Effector memory CD8-positive, alpha-beta T cell (primary cell): Measurements from ENCODE around the gene B3GALNT2.

Experiments
- ATAC-seq: fragments of 150-1000 bp; cut with Tn5 transposase; replicated peaks from 2 replicates; pipeline ENCODE4 v1.10.0; 2021; ENCODE audit warnings: mild to moderate bottlenecking, moderate library complexity
- DNase-seq, 3 experiments: peaks; one replicate each; pipeline ENCODE4 v3.0.0; 2021
- H3K27ac Mint-ChIP-seq, 2 donors: one replicate each; pipeline ENCODE4 v1.8.0; 2022; ENCODE audit warnings: mild to moderate bottlenecking in 2 of 2, mixed read lengths in 2 of 2, moderate library complexity in 2 of 2
- H3K27me3 Mint-ChIP-seq, 2 donors: one replicate each; pipeline ENCODE4 v1.8.0; 2022; ENCODE audit warnings: mixed read lengths in 2 of 2
- H3K36me3 Mint-ChIP-seq: one replicate; pipeline ENCODE4 v1.8.0; 2022; ENCODE audit warnings: mild to moderate bottlenecking, moderate library complexity, mixed read lengths; ENCODE audit not compliant: insufficient read depth
- H3K4me1 Mint-ChIP-seq, 2 donors: one replicate each; pipeline ENCODE4 v1.8.0; 2022; ENCODE audit warnings: low read depth in 2 of 2, mixed read lengths in 2 of 2
- H3K4me3 Mint-ChIP-seq, 2 donors: one replicate each; pipeline ENCODE4 v1.8.0; 2022; ENCODE audit warnings: mild to moderate bottlenecking in 2 of 2, mixed read lengths in 2 of 2, moderate library complexity in 2 of 2
- H3K9me3 Mint-ChIP-seq, 2 donors: one replicate each; pipeline ENCODE4 v1.8.0; 2022; ENCODE audit warnings: mixed read lengths in 2 of 2

The B3GALNT2 gene

GRCh38 chr1:235455823-235456222, 48.4 kb downstream of the B3GALNT2 start:
- Mint-ChIP-seq H3K4me1 (no peaks in the 10 kb centered on the region), H3K27me3 (no peaks in the 10 kb centered on the region), H3K4me3 (no peak overlapping the region), H3K36me3 (peaks cover 13% of the 10 kb centered on the region), H3K27ac (no peak overlapping the region), H3K9me3 (no peaks in the 10 kb centered on the region)
- DNase-seq (no peak), ATAC-seq (no peak)

DNA sequence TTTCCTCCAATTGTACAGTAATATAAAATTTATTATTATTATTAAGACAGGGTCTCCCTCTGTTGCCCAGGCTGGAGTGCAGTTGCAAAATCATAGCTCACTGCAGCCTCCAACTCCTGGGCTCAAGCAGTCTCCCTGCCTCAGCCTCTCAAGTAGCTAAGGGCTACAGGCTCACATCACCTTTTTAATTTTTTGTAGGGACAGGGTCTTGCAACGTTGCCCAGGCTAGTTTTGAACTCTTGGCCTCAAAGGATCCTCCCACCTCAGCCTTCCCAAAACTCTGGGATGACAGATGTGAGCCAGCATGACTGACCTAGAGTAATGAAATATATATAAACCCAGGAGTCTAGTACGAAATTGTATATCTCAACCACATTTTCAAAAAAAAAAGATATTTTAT, 49.2 kb downstream of the B3GALNT2 start:
- ATAC-seq, result no peak

DNA sequence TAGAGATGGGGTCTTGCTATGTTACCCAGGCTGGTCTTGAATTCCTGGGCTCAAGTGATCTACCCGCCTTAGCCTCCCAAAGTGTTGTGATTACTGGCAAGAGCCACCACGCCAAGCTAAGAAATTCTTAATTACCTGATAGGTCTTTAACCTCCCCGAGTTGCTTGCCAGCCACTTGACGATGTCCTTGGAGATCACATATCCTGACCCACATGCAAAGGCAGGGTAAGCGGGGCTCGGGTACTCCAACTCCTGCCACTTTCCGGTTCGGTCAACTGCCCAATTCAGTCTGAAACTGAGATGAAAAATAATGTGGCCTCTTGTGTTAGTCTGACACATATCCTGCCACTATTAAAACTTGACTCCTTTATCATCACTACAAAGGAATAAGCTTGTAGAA, 50.2 kb downstream of the B3GALNT2 start:
- Mint-ChIP-seq H3K36me3 (peaks cover 13% of the 10 kb centered on the region), H3K9me3 (no peaks in the 10 kb centered on the region), H3K27me3 (no peaks in the 10 kb centered on the region), H3K4me1 (no peaks in the 10 kb centered on the region), H3K27ac (no peak overlapping the region), H3K4me3 (no peak overlapping the region)
- no peak for DNase-seq
- ATAC-seq, result no peak

More for the DNA sequence above, 49.2 kb downstream of the B3GALNT2 start:
- Mint-ChIP-seq H3K27me3 (no peaks in the 10 kb centered on the region), H3K36me3 (peaks cover 13% of the 10 kb centered on the region), H3K4me3 (no peak overlapping the region), H3K4me1 (no peaks in the 10 kb centered on the region), H3K9me3 (no peaks in the 10 kb centered on the region), H3K27ac (no peak overlapping the region)
- DNase-seq, result no peak

DNA sequence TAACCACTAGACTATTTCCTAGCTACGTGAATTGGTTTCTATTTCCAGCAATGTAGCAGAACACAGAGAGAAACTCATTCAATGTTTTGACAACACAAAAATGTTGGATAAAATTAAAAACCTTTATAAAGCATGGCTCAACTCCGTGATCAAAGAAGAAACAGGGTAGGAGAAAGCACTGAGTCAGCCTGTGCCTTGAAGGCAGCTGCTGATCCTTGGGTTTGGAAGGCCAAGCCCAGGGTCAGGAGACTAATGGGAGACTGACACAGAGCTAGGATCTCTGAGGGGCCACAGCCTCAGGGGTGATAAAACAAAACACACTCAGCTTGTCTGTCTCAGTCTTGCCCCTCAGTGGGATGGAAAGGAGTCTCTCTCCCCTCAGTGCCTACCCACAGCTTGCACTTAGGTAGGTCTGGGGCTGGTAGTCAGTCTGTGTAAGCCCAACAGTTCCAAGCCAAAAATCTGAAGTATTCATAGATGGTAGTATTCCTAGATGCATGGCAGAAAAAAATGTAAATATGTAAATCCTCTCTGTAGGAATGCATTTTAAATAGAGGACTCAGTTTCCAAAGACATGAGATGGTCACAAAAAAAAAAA, 53.3 kb downstream of the B3GALNT2 start:
- Mint-ChIP-seq H3K27me3 (no peaks in the 10 kb centered on the region), H3K9me3 (no peaks in the 10 kb centered on the region), H3K4me3 (no peak overlapping the region), H3K4me1 (no peaks in the 10 kb centered on the region), H3K27ac (no peak overlapping the region), H3K36me3 (peaks cover 20% of the 10 kb centered on the region)
- DNase-seq (no peak), ATAC-seq (no peak)

DNA sequence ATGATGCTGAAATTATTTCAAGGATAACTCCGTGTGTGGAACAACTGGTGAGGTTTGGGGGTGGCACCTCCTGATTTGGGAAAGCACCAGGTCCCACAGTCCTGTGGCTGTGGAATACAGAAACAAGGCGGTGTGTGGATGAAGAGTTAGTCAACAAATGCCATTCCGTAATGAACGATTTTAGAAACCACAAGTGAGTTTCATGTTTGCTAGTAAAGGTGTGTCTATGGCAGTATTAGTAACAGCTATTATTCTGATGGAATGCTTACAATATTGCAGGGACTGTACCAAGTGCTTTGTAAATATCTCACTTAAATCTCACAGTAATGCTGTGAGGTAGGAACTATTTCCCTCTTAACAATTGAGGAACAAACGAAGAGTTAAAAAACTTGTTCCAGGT, 53.8 kb downstream of the B3GALNT2 start:
- Mint-ChIP-seq H3K36me3 (peaks cover 23% of the 10 kb centered on the region), H3K27me3 (no peaks in the 10 kb centered on the region), H3K27ac (no peak overlapping the region), H3K4me3 (no peak overlapping the region), H3K9me3 (no peaks in the 10 kb centered on the region), H3K4me1 (no peaks in the 10 kb centered on the region)
- DNase-seq (no peak), ATAC-seq (no peak)

DNA sequence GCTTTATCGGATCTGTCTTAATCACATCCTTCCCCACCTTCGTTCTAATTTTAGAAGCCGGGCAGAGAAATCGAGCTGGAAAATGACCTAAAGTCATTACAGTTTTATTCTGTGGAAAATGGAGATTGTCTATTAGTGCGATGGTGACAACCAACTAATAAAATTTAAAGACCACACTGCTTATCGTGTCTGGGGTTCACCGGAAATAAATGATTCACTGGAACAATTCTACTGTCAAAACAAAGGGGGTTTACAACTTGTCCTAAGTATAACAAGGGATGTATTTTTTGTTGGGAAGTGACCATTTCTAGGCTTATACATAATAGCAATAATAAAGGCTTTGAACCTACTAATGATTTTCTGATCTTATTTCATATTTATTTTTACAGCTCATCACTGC, 55.6 kb downstream of the B3GALNT2 start:
- ATAC-seq, result no peak
- peaks cover 29% of the 10 kb centered on the region for H3K36me3 Mint-ChIP-seq

GRCh38 chr1:235442788-235443429, 61.3 kb downstream of the B3GALNT2 start:
- no peak overlapping the region for H3K27ac Mint-ChIP-seq
- peaks cover 62% of the 10 kb centered on the region for H3K36me3 Mint-ChIP-seq
- no peak for ATAC-seq
- H3K4me3 Mint-ChIP-seq, result no peak overlapping the region
- no peaks in the 10 kb centered on the region for H3K9me3 Mint-ChIP-seq
- DNase-seq, result no peak
- no peaks in the 10 kb centered on the region for H3K27me3 Mint-ChIP-seq
- H3K4me1 Mint-ChIP-seq, result no peaks in the 10 kb centered on the region

More for the DNA sequence above, 55.6 kb downstream of the B3GALNT2 start:
- Mint-ChIP-seq H3K4me3 (no peak overlapping the region), H3K27ac (no peak overlapping the region), H3K9me3 (no peaks in the 10 kb centered on the region), H3K27me3 (no peaks in the 10 kb centered on the region), H3K4me1 (no peaks in the 10 kb centered on the region)
- no peak for DNase-seq

DNA sequence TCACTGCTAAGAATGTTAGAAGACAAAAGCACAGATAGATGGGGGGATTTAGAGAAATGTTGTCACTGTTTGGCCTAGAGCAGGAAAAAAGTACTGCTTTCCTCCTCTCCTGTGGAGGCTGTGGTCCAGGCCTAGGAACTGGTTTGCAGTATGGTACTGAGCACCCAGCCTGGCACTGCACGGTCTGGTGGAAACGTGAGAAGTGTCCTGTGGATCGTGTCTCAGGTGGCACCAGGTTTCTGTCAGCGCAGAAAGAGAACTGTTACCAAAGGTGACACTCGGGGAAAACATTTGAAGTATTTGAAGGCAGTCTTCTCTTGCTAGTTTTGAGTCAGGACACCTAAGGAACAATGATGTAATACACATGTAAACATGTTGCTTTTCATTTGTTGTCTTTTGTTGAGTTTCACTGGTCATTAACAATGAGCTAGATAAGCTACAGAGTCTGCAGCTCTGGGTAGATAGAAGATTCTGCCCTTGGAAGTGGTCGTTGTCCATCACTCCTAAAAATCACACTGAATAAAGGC, 63.0 kb downstream of the B3GALNT2 start:
- H3K27me3 Mint-ChIP-seq, result no peaks in the 10 kb centered on the region
- DNase-seq (no peak), ATAC-seq (no peak)
- H3K9me3 Mint-ChIP-seq, result no peaks in the 10 kb centered on the region
- no peak overlapping the region for H3K27ac Mint-ChIP-seq
- no peaks in the 10 kb centered on the region for H3K4me1 Mint-ChIP-seq
- H3K4me3 Mint-ChIP-seq, result no peak overlapping the region
- peaks cover 72% of the 10 kb centered on the region for H3K36me3 Mint-ChIP-seq

DNA sequence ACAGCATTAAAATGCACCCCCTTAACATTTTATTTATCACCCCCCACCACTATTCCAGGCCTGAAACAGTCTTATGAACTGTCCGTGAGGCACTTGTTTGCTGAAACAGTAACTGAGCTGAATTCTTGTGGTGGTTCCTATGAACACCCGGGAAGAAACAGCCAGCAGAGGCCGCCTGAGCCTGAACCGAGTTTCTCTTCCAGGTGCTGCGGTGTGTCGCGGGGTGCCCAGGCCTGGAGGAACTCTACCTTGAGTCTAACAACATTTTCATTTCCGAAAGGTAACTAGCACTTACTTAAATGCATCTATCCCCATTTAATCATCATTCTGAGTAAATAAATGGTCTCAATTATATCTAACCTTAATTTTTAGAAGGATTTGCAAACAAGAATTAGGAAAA, 70.3 kb downstream of the B3GALNT2 start:
- peaks cover 36% of the 10 kb centered on the region for H3K36me3 Mint-ChIP-seq
- no peak overlapping the region for H3K4me3 Mint-ChIP-seq
- no peak for ATAC-seq
- H3K4me1 Mint-ChIP-seq, result no peaks in the 10 kb centered on the region
- H3K9me3 Mint-ChIP-seq, result no peaks in the 10 kb centered on the region
- no peak for DNase-seq
- no peaks in the 10 kb centered on the region for H3K27me3 Mint-ChIP-seq
- H3K27ac Mint-ChIP-seq, result no peak overlapping the region

- H3K27ac Mint-ChIP-seq, result no peak overlapping the region
- ATAC-seq, result no peak
- peaks cover 8% of the 10 kb centered on the region for H3K36me3 Mint-ChIP-seq
- H3K9me3 Mint-ChIP-seq, result no peaks in the 10 kb centered on the region
- H3K4me1 Mint-ChIP-seq, result peaks cover 0 to 3% of the 10 kb centered on the region in 2 donors
- DNase-seq, result no peak
- H3K4me3 Mint-ChIP-seq, result no peak overlapping the region
- H3K27me3 Mint-ChIP-seq, result no peaks in the 10 kb centered on the region
Observed at GRCh38 chr1:235430991-235431390, 73.3 kb downstream of the B3GALNT2 start.

GRCh38 chr1:235429143-235429542, 75.1 kb downstream of the B3GALNT2 start:
- no peak overlapping the region for H3K4me3 Mint-ChIP-seq

DNA sequence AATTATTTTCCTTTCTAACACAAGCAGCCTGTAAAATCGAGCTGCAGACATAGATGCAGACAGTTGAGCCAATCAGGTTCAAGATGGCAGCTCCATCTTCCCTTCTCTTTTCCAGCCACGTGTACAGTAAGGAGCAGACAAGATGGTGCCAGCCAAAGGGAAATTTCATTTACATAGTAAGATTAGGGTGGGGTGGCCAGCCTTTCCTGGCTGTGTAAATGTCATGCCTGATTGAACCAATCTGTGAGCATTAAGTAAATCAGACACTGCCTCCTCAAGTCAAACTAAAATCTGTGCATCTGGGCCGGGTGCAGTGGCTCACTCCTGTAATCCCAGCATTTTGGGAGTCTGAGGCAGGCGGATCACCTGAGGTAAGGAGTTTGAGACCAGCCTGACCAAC, 76.8 kb downstream of the B3GALNT2 start:
- no peak for ATAC-seq

More at GRCh38 chr1:235429143-235429542, 75.1 kb downstream of the B3GALNT2 start:
- ATAC-seq (no peak), DNase-seq (no peak)
- no peak overlapping the region for H3K27ac Mint-ChIP-seq
- H3K4me1 Mint-ChIP-seq, result peaks cover 3 to 15% of the 10 kb centered on the region in 2 donors
- no peaks in the 10 kb centered on the region for H3K27me3 Mint-ChIP-seq
- no peaks in the 10 kb centered on the region for H3K9me3 Mint-ChIP-seq
- peaks cover 6% of the 10 kb centered on the region for H3K36me3 Mint-ChIP-seq

GRCh38 chr1:235426680-235427079, 77.6 kb downstream of the B3GALNT2 start:
- Mint-ChIP-seq H3K27me3 (no peaks in the 10 kb centered on the region), H3K27ac (no peak overlapping the region), H3K4me1 (peaks cover 16 to 29% of the 10 kb centered on the region in 2 donors), H3K36me3 (peaks cover 4% of the 10 kb centered on the region), H3K4me3 (no peak overlapping the region), H3K9me3 (no peaks in the 10 kb centered on the region)
- DNase-seq (no peak), ATAC-seq (no peak)

More for the DNA sequence above, 76.8 kb downstream of the B3GALNT2 start:
- Mint-ChIP-seq H3K4me1 (peaks cover 16 to 29% of the 10 kb centered on the region in 2 donors), H3K27ac (no peak overlapping the region), H3K27me3 (no peaks in the 10 kb centered on the region), H3K9me3 (no peaks in the 10 kb centered on the region), H3K36me3 (peaks cover 4% of the 10 kb centered on the region), H3K4me3 (no peak overlapping the region)
- no peak for DNase-seq

DNA sequence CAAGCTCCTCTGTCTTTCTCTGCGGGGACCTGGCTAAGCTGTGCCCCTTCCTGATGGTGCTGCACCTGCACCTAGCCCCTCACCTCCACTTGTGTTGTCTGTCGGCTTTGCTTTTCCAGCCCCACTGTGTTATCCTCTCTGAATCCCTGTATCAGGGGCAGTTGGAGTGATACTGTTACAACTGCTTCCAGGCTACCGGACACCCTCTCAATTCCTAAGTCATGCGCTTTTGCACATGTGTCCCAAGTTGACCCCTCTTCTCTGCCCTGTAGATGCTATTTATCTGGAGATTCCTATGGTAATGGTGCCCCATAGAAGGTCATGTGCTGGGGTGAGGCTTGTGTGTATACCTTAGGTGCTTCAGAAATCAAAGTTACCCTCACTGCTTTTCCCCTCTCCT, 78.1 kb downstream of the B3GALNT2 start:
- Mint-ChIP-seq H3K4me1 (peaks cover 16 to 29% of the 10 kb centered on the region in 2 donors), H3K27ac (no peak overlapping the region), H3K36me3 (peaks cover 4% of the 10 kb centered on the region), H3K9me3 (no peaks in the 10 kb centered on the region), H3K27me3 (no peaks in the 10 kb centered on the region), H3K4me3 (no peak overlapping the region)
- ATAC-seq (no peak), DNase-seq (no peak)
